BE2C (cell line): ENCODE measurements around the gene TPCN2.

Experiments
- DNase-seq: peaks from one replicate; pipeline ENCODE4 v3.0.0-alpha.2; 2020
- H3K27me3 ChIP-seq: fragments of 250-450 bp; sonication (Bioruptor Pico); 2 replicates; pipeline ENCODE4 v1.5.1; 2020; ENCODE audit warnings: mild to moderate bottlenecking
- H3K36me3 ChIP-seq: fragments of 250-450 bp; sonication (Bioruptor Pico); 2 replicates; pipeline ENCODE4 v1.5.1; 2020; ENCODE audit warnings: mild to moderate bottlenecking
- H3K4me1 ChIP-seq: fragments of 250-450 bp; sonication (Bioruptor Pico); 2 replicates; pipeline ENCODE4 v1.5.1; 2020
- H3K4me3 ChIP-seq: 2 replicates; pipeline ENCODE4 v1.5.1; 2011; ENCODE audit warnings: low read depth, low read length
- H3K9me3 ChIP-seq: fragments of 250-450 bp; sonication (Bioruptor Pico); 2 replicates; pipeline ENCODE4 v1.5.1; 2020
- TF ChIP-seq, protein P1 (sequence below): IDR thresholded peaks from 2 replicates; pipeline ENCODE4 v1.5.1; 2012; ENCODE audit warnings: mild to moderate bottlenecking, low read depth, low read length

The TPCN2 gene

DNA sequence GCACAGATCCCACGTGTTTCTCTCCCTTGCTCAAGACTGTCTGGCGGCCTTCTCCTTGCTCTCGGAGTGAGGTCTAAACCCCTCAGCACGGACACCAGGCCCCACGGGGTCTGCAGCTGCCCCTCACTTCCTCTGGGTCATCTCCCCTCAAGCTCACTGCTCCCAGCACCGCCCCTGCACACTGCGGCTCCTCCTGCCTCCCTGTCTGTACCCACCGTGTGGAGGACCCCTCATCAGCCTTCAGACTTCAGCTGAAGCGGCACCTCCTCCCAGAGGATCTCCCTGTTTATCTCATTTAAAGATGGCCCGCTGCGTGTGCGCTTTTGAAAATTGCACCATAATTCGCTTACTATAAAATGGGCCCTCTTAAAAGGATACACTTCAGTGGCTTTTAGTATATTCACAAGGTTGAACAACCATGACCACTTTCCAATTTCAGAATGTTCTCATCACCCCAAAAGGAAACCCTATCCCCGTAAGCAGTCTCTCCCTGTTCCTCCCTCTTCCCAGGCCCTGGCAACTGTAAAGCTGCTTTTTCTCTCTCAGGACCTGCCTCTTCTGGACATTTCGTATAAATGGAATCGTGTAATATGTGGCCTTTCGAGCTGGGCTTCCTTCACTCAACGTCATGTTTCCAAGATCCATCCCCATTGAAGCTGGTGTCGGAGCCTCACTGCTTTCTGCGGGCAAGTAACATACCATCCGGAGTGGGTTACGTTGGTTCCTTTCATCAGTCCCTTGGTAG is 14.4 kb upstream of the TPCN2 start:
- DNase-seq: no peak
- Histone ChIP-seq H3K4me1 (no peaks in the 10 kb centered on the region), H3K4me3 (no peak overlapping the region), H3K27me3 (no peaks in the 10 kb centered on the region), H3K9me3 (no peaks in the 10 kb centered on the region), H3K36me3 (no peaks in the 10 kb centered on the region)
- TF ChIP-seq, protein P1, sequence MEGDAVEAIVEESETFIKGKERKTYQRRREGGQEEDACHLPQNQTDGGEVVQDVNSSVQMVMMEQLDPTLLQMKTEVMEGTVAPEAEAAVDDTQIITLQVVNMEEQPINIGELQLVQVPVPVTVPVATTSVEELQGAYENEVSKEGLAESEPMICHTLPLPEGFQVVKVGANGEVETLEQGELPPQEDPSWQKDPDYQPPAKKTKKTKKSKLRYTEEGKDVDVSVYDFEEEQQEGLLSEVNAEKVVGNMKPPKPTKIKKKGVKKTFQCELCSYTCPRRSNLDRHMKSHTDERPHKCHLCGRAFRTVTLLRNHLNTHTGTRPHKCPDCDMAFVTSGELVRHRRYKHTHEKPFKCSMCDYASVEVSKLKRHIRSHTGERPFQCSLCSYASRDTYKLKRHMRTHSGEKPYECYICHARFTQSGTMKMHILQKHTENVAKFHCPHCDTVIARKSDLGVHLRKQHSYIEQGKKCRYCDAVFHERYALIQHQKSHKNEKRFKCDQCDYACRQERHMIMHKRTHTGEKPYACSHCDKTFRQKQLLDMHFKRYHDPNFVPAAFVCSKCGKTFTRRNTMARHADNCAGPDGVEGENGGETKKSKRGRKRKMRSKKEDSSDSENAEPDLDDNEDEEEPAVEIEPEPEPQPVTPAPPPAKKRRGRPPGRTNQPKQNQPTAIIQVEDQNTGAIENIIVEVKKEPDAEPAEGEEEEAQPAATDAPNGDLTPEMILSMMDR: no peak

GRCh38 chr11:69035150-69035945 is 13.4 kb upstream of the TPCN2 start:
- H3K4me3 ChIP-seq: no peak overlapping the region
- TF ChIP-seq, protein P1: no peak
- no peaks in the 10 kb centered on the region for H3K36me3 ChIP-seq
- H3K4me1 ChIP-seq: no peaks in the 10 kb centered on the region
- no peaks in the 10 kb centered on the region for H3K27me3 ChIP-seq
- DNase-seq: no peak
- no peaks in the 10 kb centered on the region for H3K9me3 ChIP-seq

GRCh38 chr11:69035946-69036340 is 12.8 kb upstream of the TPCN2 start:
- no peaks in the 10 kb centered on the region for H3K36me3 ChIP-seq
- TF ChIP-seq, protein P1: no peak
- H3K4me1 ChIP-seq: peaks cover 2% of the 10 kb centered on the region
- no peak overlapping the region for H3K4me3 ChIP-seq
- H3K27me3 ChIP-seq: no peaks in the 10 kb centered on the region
- no peaks in the 10 kb centered on the region for H3K9me3 ChIP-seq
- DNase-seq: no peak

GRCh38 chr11:69037074-69037473 is 11.7 kb upstream of the TPCN2 start:
- DNase-seq: no peak
- no peaks in the 10 kb centered on the region for H3K9me3 ChIP-seq
- peaks cover 9% of the 10 kb centered on the region for H3K4me1 ChIP-seq
- H3K36me3 ChIP-seq: no peaks in the 10 kb centered on the region
- TF ChIP-seq, protein P1: no peak
- H3K27me3 ChIP-seq: no peaks in the 10 kb centered on the region
- H3K4me3 ChIP-seq: no peak overlapping the region

DNA sequence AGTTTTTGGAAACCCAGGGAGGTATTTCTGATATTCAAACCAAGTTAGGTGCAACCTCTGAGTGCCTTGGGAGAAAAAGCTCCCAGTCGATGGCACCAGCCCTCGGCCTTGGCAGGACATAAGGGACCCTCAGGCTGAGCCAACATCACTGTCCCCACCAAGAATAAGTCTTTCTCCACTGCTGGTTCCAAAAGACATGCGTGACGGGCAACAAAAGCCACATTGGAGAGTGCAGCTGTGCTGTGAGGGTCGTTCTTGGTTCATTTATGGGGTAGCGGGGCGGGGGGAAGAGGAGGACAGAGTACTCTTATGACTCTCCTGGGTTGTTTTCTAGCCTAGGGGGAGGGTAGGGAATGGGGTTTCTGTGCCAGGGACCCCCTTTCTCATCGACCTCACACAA is 11.2 kb upstream of the TPCN2 start:
- peaks cover 9% of the 10 kb centered on the region for H3K4me1 ChIP-seq

More for the DNA sequence above, 11.2 kb upstream of the TPCN2 start:
- no peak overlapping the region for H3K4me3 ChIP-seq
- no peaks in the 10 kb centered on the region for H3K9me3 ChIP-seq
- H3K27me3 ChIP-seq: no peaks in the 10 kb centered on the region
- DNase-seq: no peak
- TF ChIP-seq, protein P1: no peak
- no peaks in the 10 kb centered on the region for H3K36me3 ChIP-seq
